Thyroid gland (tissue), 4 donors: ENCODE measurements around the gene CREG2.

Source experiments
- POLR2A ChIP-seq, 2 donors: fragments of 450-650 bp; IDR thresholded peaks; one replicate each; pipeline ENCODE4 v1.6.1; 2017; ENCODE audit warnings: antibody characterized with exemption in 2 of 2, mild to moderate bottlenecking in 2 of 2, moderate library complexity in 1 of 2
- TF ChIP-seq, protein P1 (sequence below), 6 experiments: fragments of 200-600 bp in 3 of 6; fragments of 450-650 bp in 3 of 6; sonication (generic) in 3 of 6; IDR thresholded peaks; one replicate each; pipeline ENCODE4 v1.5.1; 2016 to 2019; ENCODE audit warnings: antibody characterized with exemption in 6 of 6, mild to moderate bottlenecking in 2 of 6, inconsistent platforms in 1 of 6, moderate library complexity in 1 of 6

DNA sequence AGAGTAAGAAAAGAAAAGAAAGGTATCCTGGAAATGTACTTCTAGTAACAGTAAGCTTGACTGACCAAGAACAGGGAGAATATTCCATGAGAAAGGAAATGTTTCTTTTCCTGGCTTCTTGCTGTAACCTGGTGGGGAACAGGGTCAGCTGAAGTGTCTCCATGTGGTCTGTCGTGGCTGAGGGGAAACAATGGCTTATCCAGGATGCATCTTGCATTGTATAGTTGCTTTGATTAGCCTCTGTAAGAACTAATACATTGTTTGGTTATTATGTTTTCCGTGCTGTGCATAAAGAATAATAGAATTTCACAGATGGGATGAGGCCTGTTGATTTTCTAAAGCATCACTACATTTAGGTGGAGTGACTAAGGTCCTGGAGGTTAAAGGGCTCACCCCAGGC, 4.9 kb downstream of the CREG2 start:
- TF ChIP-seq, protein P1, sequence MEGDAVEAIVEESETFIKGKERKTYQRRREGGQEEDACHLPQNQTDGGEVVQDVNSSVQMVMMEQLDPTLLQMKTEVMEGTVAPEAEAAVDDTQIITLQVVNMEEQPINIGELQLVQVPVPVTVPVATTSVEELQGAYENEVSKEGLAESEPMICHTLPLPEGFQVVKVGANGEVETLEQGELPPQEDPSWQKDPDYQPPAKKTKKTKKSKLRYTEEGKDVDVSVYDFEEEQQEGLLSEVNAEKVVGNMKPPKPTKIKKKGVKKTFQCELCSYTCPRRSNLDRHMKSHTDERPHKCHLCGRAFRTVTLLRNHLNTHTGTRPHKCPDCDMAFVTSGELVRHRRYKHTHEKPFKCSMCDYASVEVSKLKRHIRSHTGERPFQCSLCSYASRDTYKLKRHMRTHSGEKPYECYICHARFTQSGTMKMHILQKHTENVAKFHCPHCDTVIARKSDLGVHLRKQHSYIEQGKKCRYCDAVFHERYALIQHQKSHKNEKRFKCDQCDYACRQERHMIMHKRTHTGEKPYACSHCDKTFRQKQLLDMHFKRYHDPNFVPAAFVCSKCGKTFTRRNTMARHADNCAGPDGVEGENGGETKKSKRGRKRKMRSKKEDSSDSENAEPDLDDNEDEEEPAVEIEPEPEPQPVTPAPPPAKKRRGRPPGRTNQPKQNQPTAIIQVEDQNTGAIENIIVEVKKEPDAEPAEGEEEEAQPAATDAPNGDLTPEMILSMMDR (IDR thresholded peaks at IDR 0.05): no peak
- no peak for TF ChIP-seq POLR2A (IDR thresholded peaks at IDR 0.05)
